ENCODE data around the gene RNASE9.
A peak's percentile ranks its signal among the peaks of the same experiment; 100 is the strongest.

The RNASE9 gene

GRCh38 chr14:20548414-20549158 is 12.3 kb downstream of the RNASE9 start:
- no peaks in the 10 kb centered on the region for H3K9me3 ChIP-seq (ENCODE audit: control insufficient read depth, low read length)
- H4K8ac ChIP-seq (ENCODE audit: low read length) = no peak overlapping the region
- peaks cover 5 to 11% of the 10 kb centered on the region in 2 experiments for H3K27me3 ChIP-seq (ENCODE audit: control insufficient read depth in 1 of 2, insufficient read depth in 1 of 2, low read length in 2 of 2)
- H3K18ac ChIP-seq (ENCODE audit: low read depth in 1 of 2, low read length in 2 of 2) = no peak overlapping the region
- H2BK12ac ChIP-seq (ENCODE audit: low read length in 2 of 2) = no peak overlapping the region
- no peak overlapping the region for H3K9ac ChIP-seq (ENCODE audit: low read length)
- H2BK120ac ChIP-seq (ENCODE audit: low read depth, low read length) = no peak overlapping the region
- H3K4me2 ChIP-seq (ENCODE audit: low read length, poor library complexity, severe bottlenecking) = no peak overlapping the region
- no peak overlapping the region for H2AK5ac ChIP-seq (ENCODE audit: low read length, severe bottlenecking)
- H3K79me1 ChIP-seq (replicated peaks; ENCODE audit: low read length, poor library complexity, severe bottlenecking) = no peaks in the 10 kb centered on the region
- H2BK5ac ChIP-seq (ENCODE audit: low read depth, low read length, poor library complexity, severe bottlenecking) = no peak overlapping the region
- no peak overlapping the region for H3K27ac ChIP-seq (ENCODE audit: low read length, poor library complexity, severe bottlenecking)
- no peak overlapping the region for H3K4me3 ChIP-seq (ENCODE audit: insufficient read depth in 1 of 2, low read depth in 1 of 2, low read length in 2 of 2)
- peak overlapping the region in 1 of 2 experiments; percentile 15 for H3K14ac ChIP-seq (ENCODE audit: low read length in 2 of 2)
- no peak overlapping the region for H2BK15ac ChIP-seq (ENCODE audit: low read depth, poor library complexity, severe bottlenecking)
- no peaks in the 10 kb centered on the region for H3K4me1 ChIP-seq (ENCODE audit: control insufficient read depth, insufficient read depth, low read depth, low read length)
- no peak overlapping the region for H2AFZ ChIP-seq (ENCODE audit: low read depth, low read length)
- no peaks in the 10 kb centered on the region for H3K36me3 ChIP-seq (ENCODE audit: control insufficient read depth in 1 of 2, insufficient read depth in 2 of 2, low read depth in 1 of 2, low read length in 2 of 2)
- no peak overlapping the region for H3K23ac ChIP-seq (ENCODE audit: low read length in 2 of 2)
- 87% methylated on average over 10 of the region's 10 CpGs for WGBS
- DNase-seq = no peak
- no peak overlapping the region for H4K91ac ChIP-seq (ENCODE audit: low read length)
- H3K4ac ChIP-seq (ENCODE audit: low read depth in 1 of 2, low read length in 2 of 2) = no peak overlapping the region

- peaks cover 5 to 11% of the 10 kb centered on the region in 2 experiments for H3K27me3 ChIP-seq (ENCODE audit: control insufficient read depth in 1 of 2, insufficient read depth in 1 of 2, low read length in 2 of 2)
- no peak overlapping the region for H3K27ac ChIP-seq (ENCODE audit: low read length, poor library complexity, severe bottlenecking)
- no peaks in the 10 kb centered on the region for H3K36me3 ChIP-seq (ENCODE audit: control insufficient read depth in 1 of 2, insufficient read depth in 2 of 2, low read depth in 1 of 2, low read length in 2 of 2)
- H3K4me3 ChIP-seq (ENCODE audit: insufficient read depth in 1 of 2, low read depth in 1 of 2, low read length in 2 of 2) = no peak overlapping the region
- no peaks in the 10 kb centered on the region for H3K9me3 ChIP-seq (ENCODE audit: control insufficient read depth, low read length)
- DNase-seq = no peak
- H3K18ac ChIP-seq (ENCODE audit: low read depth in 1 of 2, low read length in 2 of 2) = no peak overlapping the region
- no peak overlapping the region for H2BK12ac ChIP-seq (ENCODE audit: low read length in 2 of 2)
- no peak overlapping the region for H3K4me2 ChIP-seq (ENCODE audit: low read length, poor library complexity, severe bottlenecking)
- H2BK5ac ChIP-seq (ENCODE audit: low read depth, low read length, poor library complexity, severe bottlenecking) = no peak overlapping the region
- no peak overlapping the region for H2AK5ac ChIP-seq (ENCODE audit: low read length, severe bottlenecking)
- no peak overlapping the region for H4K91ac ChIP-seq (ENCODE audit: low read length)
- no peak overlapping the region for H3K23ac ChIP-seq (ENCODE audit: low read length in 2 of 2)
- H3K79me1 ChIP-seq (replicated peaks; ENCODE audit: low read length, poor library complexity, severe bottlenecking) = no peaks in the 10 kb centered on the region
- no peak overlapping the region for H3K14ac ChIP-seq (ENCODE audit: low read length in 2 of 2)
- 94% methylated on average over 1 of the region's 3 CpGs for WGBS
- H3K9ac ChIP-seq (ENCODE audit: low read length) = no peak overlapping the region
- H2AFZ ChIP-seq (ENCODE audit: low read depth, low read length) = no peak overlapping the region
- H2BK15ac ChIP-seq (ENCODE audit: low read depth, poor library complexity, severe bottlenecking) = no peak overlapping the region
- H3K4me1 ChIP-seq (ENCODE audit: control insufficient read depth, insufficient read depth, low read depth, low read length) = no peaks in the 10 kb centered on the region
- H2BK120ac ChIP-seq (ENCODE audit: low read depth, low read length) = no peak overlapping the region
- H4K8ac ChIP-seq (ENCODE audit: low read length) = no peak overlapping the region
- no peak overlapping the region for H3K4ac ChIP-seq (ENCODE audit: low read depth in 1 of 2, low read length in 2 of 2)
Observed at GRCh38 chr14:20546877-20547276, 14.0 kb downstream of the RNASE9 start.

GRCh38 chr14:20539906-20540305 is 20.9 kb downstream of the RNASE9 start:
- Histone ChIP-seq H3K9me3 (ENCODE audit: control insufficient read depth, low read length) (no peaks in the 10 kb centered on the region), H3K4me1 (ENCODE audit: control insufficient read depth, insufficient read depth, low read depth, low read length) (no peaks in the 10 kb centered on the region)

GRCh38 chr14:20530771-20531571 is 29.9 kb downstream of the RNASE9 start:
- H3K79me1 ChIP-seq (replicated peaks; ENCODE audit: low read length, poor library complexity, severe bottlenecking) = no peaks in the 10 kb centered on the region
- no peaks in the 10 kb centered on the region for H3K9me3 ChIP-seq (ENCODE audit: control insufficient read depth, low read length)
- no peak overlapping the region for H3K27ac ChIP-seq (ENCODE audit: low read length, poor library complexity, severe bottlenecking)
- no peak overlapping the region for H4K91ac ChIP-seq (ENCODE audit: low read length)
- H3K4me1 ChIP-seq (ENCODE audit: control insufficient read depth, insufficient read depth, low read depth, low read length) = no peaks in the 10 kb centered on the region
- H3K27me3 ChIP-seq (ENCODE audit: control insufficient read depth in 1 of 2, insufficient read depth in 1 of 2, low read length in 2 of 2) = peaks cover 0 to 27% of the 10 kb centered on the region in 2 experiments
- H2BK12ac ChIP-seq (ENCODE audit: low read length in 2 of 2) = no peak overlapping the region
- H3K36me3 ChIP-seq (ENCODE audit: control insufficient read depth in 1 of 2, insufficient read depth in 2 of 2, low read depth in 1 of 2, low read length in 2 of 2) = no peaks in the 10 kb centered on the region
- H3K4ac ChIP-seq (ENCODE audit: low read depth in 1 of 2, low read length in 2 of 2) = no peak overlapping the region
- H3K23ac ChIP-seq (ENCODE audit: low read length in 2 of 2) = no peak overlapping the region
- no peak overlapping the region for H2BK120ac ChIP-seq (ENCODE audit: low read depth, low read length)
- no peak overlapping the region for H2AK5ac ChIP-seq (ENCODE audit: low read length, severe bottlenecking)
- no peak overlapping the region for H4K8ac ChIP-seq (ENCODE audit: low read length)
- H3K4me3 ChIP-seq (ENCODE audit: insufficient read depth in 1 of 2, low read depth in 1 of 2, low read length in 2 of 2) = no peak overlapping the region
- no peak overlapping the region for H3K9ac ChIP-seq (ENCODE audit: low read length)
- 26% methylated on average over 8 of the region's 8 CpGs for WGBS
- H3K4me2 ChIP-seq (ENCODE audit: low read length, poor library complexity, severe bottlenecking) = no peak overlapping the region
- H2BK15ac ChIP-seq (ENCODE audit: low read depth, poor library complexity, severe bottlenecking) = no peak overlapping the region
- H3K14ac ChIP-seq (ENCODE audit: low read length in 2 of 2) = no peak overlapping the region
- no peak overlapping the region for H3K18ac ChIP-seq (ENCODE audit: low read depth in 1 of 2, low read length in 2 of 2)
- peak; percentile 75 for DNase-seq
- no peak overlapping the region for H2AFZ ChIP-seq (ENCODE audit: low read depth, low read length)
- H2BK5ac ChIP-seq (ENCODE audit: low read depth, low read length, poor library complexity, severe bottlenecking) = no peak overlapping the region

More at GRCh38 chr14:20539906-20540305, 20.9 kb downstream of the RNASE9 start:
- Histone ChIP-seq H3K27ac (ENCODE audit: low read length, poor library complexity, severe bottlenecking) (no peak overlapping the region), H3K9ac (ENCODE audit: low read length) (no peak overlapping the region), H3K4me3 (ENCODE audit: insufficient read depth in 1 of 2, low read depth in 1 of 2, low read length in 2 of 2) (no peak overlapping the region), H2AFZ (ENCODE audit: low read depth, low read length) (no peak overlapping the region), H2BK120ac (ENCODE audit: low read depth, low read length) (no peak overlapping the region), H3K27me3 (ENCODE audit: control insufficient read depth in 1 of 2, insufficient read depth in 1 of 2, low read length in 2 of 2) (no peaks in the 10 kb centered on the region), H2BK12ac (ENCODE audit: low read length in 2 of 2) (no peak overlapping the region), H3K4me2 (ENCODE audit: low read length, poor library complexity, severe bottlenecking) (no peak overlapping the region), H3K4ac (ENCODE audit: low read depth in 1 of 2, low read length in 2 of 2) (no peak overlapping the region), H3K18ac (ENCODE audit: low read depth in 1 of 2, low read length in 2 of 2) (no peak overlapping the region), H3K36me3 (ENCODE audit: control insufficient read depth in 1 of 2, insufficient read depth in 2 of 2, low read depth in 1 of 2, low read length in 2 of 2) (no peaks in the 10 kb centered on the region), H2BK5ac (ENCODE audit: low read depth, low read length, poor library complexity, severe bottlenecking) (no peak overlapping the region), H4K8ac (ENCODE audit: low read length) (no peak overlapping the region), H3K79me1 (replicated peaks; ENCODE audit: low read length, poor library complexity, severe bottlenecking) (no peaks in the 10 kb centered on the region), H2AK5ac (ENCODE audit: low read length, severe bottlenecking) (no peak overlapping the region), H2BK15ac (ENCODE audit: low read depth, poor library complexity, severe bottlenecking) (no peak overlapping the region), H4K91ac (ENCODE audit: low read length) (no peak overlapping the region), H3K23ac (ENCODE audit: low read length in 2 of 2) (no peak overlapping the region), H3K14ac (ENCODE audit: low read length in 2 of 2) (no peak overlapping the region)
- 50% methylated on average over 3 of the region's 4 CpGs for WGBS
- no peak for DNase-seq
